ENCODE results near the gene IL1RAPL1. TPM values are rescaled to one million over a fixed set of nuclear protein-coding genes. Genes with fewer than 3 reads are reported as not detected.

The IL1RAPL1 gene
- total and polyA plus RNA-seq, 2 experiments from 2014 or later, result 0.18 to 0.49 TPM

GRCh38 chrX:29043746-29044145, 456.5 kb downstream of the IL1RAPL1 start:
- H3K4me2 ChIP-seq, result no peak overlapping the region
- H3F3A ChIP-seq (replicated peaks; ENCODE audit: low read depth), result no peaks in the 10 kb centered on the region
- H3K36me3 ChIP-seq (ENCODE audit: insufficient read depth), result no peaks in the 10 kb centered on the region
- ATAC-seq, result no peak
- no peak overlapping the region for H3K4me3 Mint-ChIP-seq
- no peak overlapping the region for H3K27ac ChIP-seq (ENCODE audit: low read depth)
- no peak overlapping the region for H3K27ac Mint-ChIP-seq
- no peak overlapping the region for H2AFZ ChIP-seq
- H3K9me3 Mint-ChIP-seq, result no peaks in the 10 kb centered on the region; the same call in 2 of the 3 replicates
- H3K27me3 ChIP-seq (ENCODE audit: insufficient read depth), result no peaks in the 10 kb centered on the region
- no peaks in the 10 kb centered on the region for H3K36me3 Mint-ChIP-seq (ENCODE audit: low read depth)
- no peaks in the 10 kb centered on the region for H3K9me2 ChIP-seq (ENCODE audit: insufficient read depth)
- DNase-seq (ENCODE audit: low spot score), result no peak
- H4K20me1 ChIP-seq (replicated peaks; ENCODE audit: insufficient read depth), result no peaks in the 10 kb centered on the region
- H3K79me2 ChIP-seq (replicated peaks; ENCODE audit: insufficient read depth), result no peaks in the 10 kb centered on the region
- no peaks in the 10 kb centered on the region for H3K27me3 Mint-ChIP-seq (ENCODE audit: insufficient read depth, low read depth, poor library complexity)
- no peaks in the 10 kb centered on the region; the same call in 2 of the 3 replicates for H3K4me1 Mint-ChIP-seq
- TF ChIP-seq ETS1 (IDR thresholded peaks at IDR 0.05), result no peak
- no peak for TF ChIP-seq ZNF331 (CRISPR knock-in tag; IDR thresholded peaks at IDR 0.05; ENCODE audit: low read depth)
- no peak for TF ChIP-seq ZNF462 (CRISPR knock-in tag; IDR thresholded peaks at IDR 0.05)
- no peak for TF ChIP-seq EZH2 (IDR thresholded peaks at IDR 0.05; ENCODE audit: low read depth, unreplicated experiment)
- TF ChIP-seq REST (IDR thresholded peaks at IDR 0.05; ENCODE audit: unreplicated experiment), result no peak
- no peak for TF ChIP-seq CTCF (conservative IDR thresholded peaks at IDR 0.05; ENCODE audit: low read depth in 2 of 2)
- TF ChIP-seq JUNB (IDR thresholded peaks at IDR 0.05; ENCODE audit: unreplicated experiment), result no peak
- TF ChIP-seq CREB1 (CRISPR knock-in tag; IDR thresholded peaks at IDR 0.05; ENCODE audit: low read depth), result no peak
- no peak for TF ChIP-seq POLR2AphosphoS5 (IDR thresholded peaks at IDR 0.05; ENCODE audit: low read depth)
- no peak overlapping the region for H3K4me3 ChIP-seq
- no peaks in the 10 kb centered on the region for H3K4me1 ChIP-seq (ENCODE audit: insufficient read depth)

All from GM23338 (cell line).